Aorta (tissue), 5 donors: Measurements from ENCODE around the gene MPPED1. TPM values are rescaled to one million over a fixed set of nuclear protein-coding genes. Genes with fewer than 3 reads are reported as not detected.

Experiments used
- ATAC-seq: fragments of 200-7000 bp; cut with Tn5 transposase; one replicate; pipeline ENCODE4 v1.9.1; 2022; ENCODE audit warnings: moderate library complexity; ENCODE audit not compliant: low FRiP score
- DNase-seq, 2 donors: peaks; one replicate each; pipeline ENCODE4 v3.0.0-alpha.2; 2020
- H3K27ac ChIP-seq, 2 donors: one replicate each; pipeline ENCODE4 v1.5.1; 2013; ENCODE audit warnings: low read length in 2 of 2, mild to moderate bottlenecking in 2 of 2, moderate library complexity in 2 of 2, control low read depth in 1 of 2, inconsistent platforms in 1 of 2, low read depth in 1 of 2
- H3K27me3 ChIP-seq, 2 donors: one replicate each; pipeline ENCODE4 v1.6.1; 2013; ENCODE audit warnings: control low read depth in 1 of 2, low read length in 1 of 2, mild to moderate bottlenecking in 1 of 2, moderate library complexity in 1 of 2; ENCODE audit not compliant: insufficient read depth in 2 of 2, control insufficient read depth in 1 of 2
- H3K36me3 ChIP-seq, 2 donors: one replicate each; pipeline ENCODE4 v1.6.1; 2013; ENCODE audit warnings: control low read depth in 1 of 2, low read length in 1 of 2, mild to moderate bottlenecking in 1 of 2; ENCODE audit not compliant: insufficient read depth in 2 of 2, control insufficient read depth in 1 of 2
- H3K4me1 ChIP-seq, 2 donors: one replicate each; pipeline ENCODE4 v1.6.1; 2013; ENCODE audit warnings: low read length in 2 of 2, control low read depth in 1 of 2, mild to moderate bottlenecking in 1 of 2, moderate library complexity in 1 of 2; ENCODE audit not compliant: insufficient read depth in 2 of 2, control insufficient read depth in 1 of 2
- H3K4me3 ChIP-seq, 2 donors: one replicate each; pipeline ENCODE4 v1.5.1; 2013; ENCODE audit warnings: low read length in 2 of 2, control low read depth in 1 of 2, mild to moderate bottlenecking in 1 of 2
- H3K9me3 ChIP-seq: one replicate; pipeline ENCODE4 v1.6.1; 2013; ENCODE audit warnings: mild to moderate bottlenecking, low read length; ENCODE audit not compliant: control insufficient read depth
- WGBS, 2 donors: extraction: QIAGEN DNeasy Blood & Tissue Kit; methylation state at CpG; one replicate each; pipeline ENCODE4 v1.1.7; 2013; 5-methylcytosine and 5-hydroxymethylcytosine counted together
- intact Hi-C, 2 donors: fragments of 100-400 bp; cut with DNase I; formaldehyde crosslinking; loops; one replicate each; pipeline versions ENCODE4 v1.14.2 to v1.15.0; 2022
- long read RNA-seq, 2 donors: library from polyadenylated mRNA; unstranded; transcript quantifications; one replicate each; pipeline ENCODE4 v2.0.0, GENCODE V29; 2020 to 2021
- polyA plus RNA-seq, 2 donors: library from polyadenylated mRNA; stranded (reverse); fragments of 200-250 nt; gene quantifications; one replicate each; pipeline ENCODE4 v1.2.3, GENCODE V29; 2013
- total RNA-seq, 2 donors: library from RNA; stranded (reverse); fragmentation: NEBNext Ultra II Directional; extraction: Animal tissue kit (Norgen Biotek cat#: 25700); gene quantifications; one replicate each; pipeline ENCODE4 v1.2.1, GENCODE V29; 2021
- donor health status: healthy with polysubstance abuse.
- donor health status: Bipolar disorder and iron deficiency.
- donor health status: DM: no; HTN: no; CAD: no.
- donor health status: DM: no; HTN: no; CAD: no.
- donor health status: DM: yes; HTN: yes; CAD: no.

Gene MPPED1, protein sequence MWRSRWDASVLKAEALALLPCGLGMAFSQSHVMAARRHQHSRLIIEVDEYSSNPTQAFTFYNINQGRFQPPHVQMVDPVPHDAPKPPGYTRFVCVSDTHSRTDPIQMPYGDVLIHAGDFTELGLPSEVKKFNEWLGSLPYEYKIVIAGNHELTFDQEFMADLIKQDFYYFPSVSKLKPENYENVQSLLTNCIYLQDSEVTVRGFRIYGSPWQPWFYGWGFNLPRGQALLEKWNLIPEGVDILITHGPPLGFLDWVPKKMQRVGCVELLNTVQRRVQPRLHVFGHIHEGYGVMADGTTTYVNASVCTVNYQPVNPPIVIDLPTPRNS
- total RNA-seq (not detected), polyA plus RNA-seq (not detected)
- long read RNA-seq, donor 1 = 0 reads
- long read RNA-seq, donor 2 = 0 reads

DNA sequence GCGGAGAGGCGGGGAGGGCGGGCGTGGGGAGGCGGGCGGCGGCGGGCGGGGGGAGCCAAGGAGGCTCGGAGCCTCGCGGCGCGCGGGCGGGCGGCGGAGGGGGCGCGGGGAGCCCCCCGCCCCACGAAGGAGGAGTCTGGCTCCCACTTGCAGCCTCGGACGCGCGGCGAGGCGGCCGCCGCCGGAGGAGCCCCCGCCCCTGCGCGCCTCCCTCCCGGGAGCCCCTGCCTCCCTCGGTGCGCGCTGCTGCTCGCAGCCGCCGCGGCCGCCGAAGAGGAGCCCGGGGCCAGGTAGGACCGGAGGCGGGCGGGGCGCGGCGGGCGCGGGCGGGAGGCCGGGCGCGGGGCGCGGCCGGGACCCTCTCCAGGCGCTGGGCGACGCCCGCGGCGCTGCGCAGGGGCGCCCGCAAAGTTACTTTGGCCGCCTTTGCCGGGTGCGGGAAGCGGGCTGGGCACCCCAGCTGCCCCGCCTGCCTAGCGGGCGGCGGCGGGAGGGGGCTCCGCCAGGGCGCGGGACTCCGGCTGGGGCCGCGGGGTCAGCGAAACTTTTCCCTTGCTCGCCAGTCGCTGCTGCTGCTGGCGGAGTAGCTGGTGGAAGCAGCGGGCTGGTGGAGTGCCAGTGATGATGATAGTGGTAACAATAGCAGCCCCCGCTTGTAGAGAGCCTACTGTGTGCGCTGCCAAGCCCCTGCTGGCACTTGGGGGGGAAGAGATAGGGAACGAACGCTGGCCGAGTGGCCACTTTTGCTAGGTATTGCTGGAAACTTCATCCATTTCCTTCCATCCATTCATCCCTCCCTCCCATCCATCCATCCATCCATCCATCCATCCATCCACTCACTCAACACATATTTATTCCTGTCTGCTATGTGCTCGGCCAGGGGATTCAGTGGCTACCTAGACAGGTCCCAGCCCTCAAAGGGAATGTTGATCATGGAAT, at the start of gene MPPED1:
Gene MPPED1, plus strand, starts transcription at position 146 of the 939 bp plus-strand sequence. CDS start 12,972 bp downstream, outside the sequence.
- intact Hi-C loops = no loop called here
- Histone ChIP-seq H3K27me3 (no peaks in the 10 kb centered on the region), H3K4me3 (no peak within 1 kb of the TSS), H3K9me3 (no peaks in the 10 kb centered on the region), H3K36me3 (no peaks in the 10 kb centered on the region), H3K4me1 (no peaks in the 10 kb centered on the region), H3K27ac (no peak within 1 kb of the TSS)
- no peak for ATAC-seq
- 1% methylated on average over 42 to 95 of the region's 95 CpGs for WGBS, 2 donors
- DNase-seq = no peak

DNA sequence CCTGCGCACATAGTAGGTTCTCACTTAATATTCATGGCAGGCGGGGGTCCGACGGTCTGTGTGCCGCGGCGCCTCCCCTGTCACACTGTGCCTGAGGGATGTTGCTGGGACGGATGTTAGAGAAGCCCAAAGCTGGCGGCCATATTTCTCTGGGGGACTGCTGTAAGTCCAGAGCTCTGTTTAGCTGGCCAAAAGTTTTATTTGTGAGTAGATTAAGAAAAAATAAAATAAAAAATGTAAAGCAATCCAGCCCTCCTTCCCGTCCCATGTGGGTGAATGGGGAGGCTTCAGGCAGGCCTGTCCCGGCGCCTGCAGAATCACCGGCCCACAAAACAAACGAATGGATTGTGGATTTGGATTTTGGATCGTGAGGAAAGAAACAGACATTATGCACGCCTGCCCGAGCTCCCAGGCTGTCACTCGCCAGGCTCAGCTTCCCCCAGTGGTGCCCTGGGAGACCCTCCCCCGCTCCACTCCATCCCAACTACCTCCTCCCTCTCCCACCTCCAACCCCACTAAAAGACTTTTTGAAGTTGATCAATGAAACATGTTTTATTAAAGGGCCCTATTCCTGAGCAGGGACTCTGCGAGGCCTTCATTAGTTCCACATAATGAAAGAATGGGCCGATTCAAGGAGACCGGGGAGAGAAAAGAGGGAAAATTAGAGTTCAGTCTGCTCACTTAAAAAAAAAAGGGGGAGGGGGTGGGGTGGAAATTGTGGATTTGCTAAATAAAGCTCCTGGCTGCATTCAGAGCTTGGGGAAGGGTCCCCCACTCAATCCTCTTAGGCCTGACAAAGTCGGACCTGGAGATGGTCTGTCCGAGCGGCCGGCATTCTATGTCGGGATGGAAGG, 48.3 kb upstream of the MPPED1 start:
- DNase-seq (peak in 1 of 2 donors; percentile 47), ATAC-seq (no peak)
- 58 to 65% methylated on average over 27 of the region's 27 CpGs for WGBS, 2 donors
- H3K27me3 ChIP-seq = no peaks in the 10 kb centered on the region
- no peak overlapping the region for H3K27ac ChIP-seq
- no peaks in the 10 kb centered on the region for H3K4me1 ChIP-seq
- H3K4me3 ChIP-seq = no peak overlapping the region
- no peaks in the 10 kb centered on the region for H3K36me3 ChIP-seq
- intact Hi-C loops = no loop called here
- H3K9me3 ChIP-seq = peaks cover 1% of the 10 kb centered on the region

DNA sequence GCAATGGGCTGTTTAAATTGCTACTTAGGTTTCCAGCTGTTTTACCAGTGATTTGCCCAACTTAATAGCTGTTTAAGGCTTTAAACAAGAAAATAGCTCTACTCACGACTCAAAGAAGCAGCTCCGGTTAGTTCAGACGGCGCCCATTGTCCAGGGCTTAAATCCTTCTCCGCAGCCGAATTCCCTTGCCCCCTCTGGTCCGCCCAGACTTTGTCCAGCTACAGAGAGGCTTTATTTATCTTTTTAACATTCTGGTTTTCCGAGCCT, 47.7 kb upstream of the MPPED1 start:
- H3K27me3 ChIP-seq = no peaks in the 10 kb centered on the region
- ATAC-seq (no peak), DNase-seq (peak in 1 of 2 donors; percentile 22)
- no peak overlapping the region for H3K4me3 ChIP-seq
- no peaks in the 10 kb centered on the region for H3K4me1 ChIP-seq
- no peaks in the 10 kb centered on the region for H3K36me3 ChIP-seq
- H3K9me3 ChIP-seq = peaks cover 1% of the 10 kb centered on the region
- intact Hi-C loops = no loop called here
- 63 to 64% methylated on average over 8 of the region's 8 CpGs for WGBS, 2 donors
- no peak overlapping the region for H3K27ac ChIP-seq

DNA sequence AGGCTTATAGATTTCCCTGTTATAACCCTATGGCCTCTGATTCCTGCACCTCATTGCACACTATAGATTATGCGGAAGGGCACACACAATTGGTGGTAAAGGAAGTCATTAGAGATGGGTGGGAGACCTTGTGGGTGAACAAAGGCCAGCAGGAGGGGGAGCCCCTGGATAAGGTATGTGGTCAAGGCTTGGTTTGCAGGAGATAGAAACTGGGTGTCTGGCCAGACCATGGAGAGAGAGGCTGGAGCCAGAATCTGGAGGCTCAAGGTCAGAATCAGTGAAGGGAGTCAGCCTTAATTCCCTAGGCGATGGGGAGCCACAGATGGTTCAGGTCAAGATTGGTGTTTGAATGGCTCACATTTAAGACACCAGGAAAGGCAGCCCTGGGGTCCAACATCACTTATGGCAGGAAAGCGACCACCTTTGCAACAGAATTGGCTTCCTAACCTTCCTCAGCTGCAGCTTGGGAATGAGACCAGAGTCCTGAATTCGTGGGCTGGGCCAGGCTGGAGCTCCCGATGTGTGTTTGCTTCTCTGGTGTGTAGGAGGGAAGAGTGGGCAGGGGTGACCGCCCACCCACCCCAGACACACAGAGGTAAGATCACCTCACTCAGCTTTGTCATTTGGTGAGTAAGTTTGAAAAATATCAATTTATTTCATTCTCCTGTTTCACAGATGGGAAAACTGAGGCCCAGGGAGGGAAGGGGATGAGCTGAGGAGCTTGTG, 45.9 kb upstream of the MPPED1 start:
- 87 to 92% methylated on average over 6 of the region's 6 CpGs for WGBS, 2 donors
- Histone ChIP-seq H3K27me3 (no peaks in the 10 kb centered on the region), H3K9me3 (peaks cover 1% of the 10 kb centered on the region), H3K4me3 (no peak overlapping the region), H3K36me3 (no peaks in the 10 kb centered on the region), H3K27ac (no peak overlapping the region), H3K4me1 (no peaks in the 10 kb centered on the region)
- ATAC-seq (no peak), DNase-seq (peak in 1 of 2 donors; percentile 40)
- intact Hi-C loops = no loop called here

DNA sequence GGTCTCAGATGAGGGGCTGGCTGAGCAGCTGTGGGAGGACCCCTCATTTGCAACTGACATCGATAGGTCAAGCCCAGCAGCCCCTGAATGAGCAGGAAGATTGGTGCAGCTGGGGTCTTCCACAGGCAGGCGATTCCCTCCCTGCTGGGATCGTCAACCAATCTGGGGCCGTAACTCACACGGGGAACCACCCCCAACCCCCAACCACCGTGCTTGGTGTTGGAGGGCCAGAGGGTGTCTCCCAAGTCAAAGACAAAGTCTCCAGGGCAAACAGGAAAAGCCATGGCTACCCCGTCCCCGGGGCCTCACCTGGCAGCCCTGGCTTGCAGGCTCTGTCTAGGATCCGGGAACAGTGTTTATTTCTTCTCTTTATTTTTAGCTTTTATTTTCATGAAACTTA, 41.8 kb upstream of the MPPED1 start:
- ATAC-seq = no peak
- no peak overlapping the region for H3K27ac ChIP-seq
- no peaks in the 10 kb centered on the region for H3K36me3 ChIP-seq

DNA sequence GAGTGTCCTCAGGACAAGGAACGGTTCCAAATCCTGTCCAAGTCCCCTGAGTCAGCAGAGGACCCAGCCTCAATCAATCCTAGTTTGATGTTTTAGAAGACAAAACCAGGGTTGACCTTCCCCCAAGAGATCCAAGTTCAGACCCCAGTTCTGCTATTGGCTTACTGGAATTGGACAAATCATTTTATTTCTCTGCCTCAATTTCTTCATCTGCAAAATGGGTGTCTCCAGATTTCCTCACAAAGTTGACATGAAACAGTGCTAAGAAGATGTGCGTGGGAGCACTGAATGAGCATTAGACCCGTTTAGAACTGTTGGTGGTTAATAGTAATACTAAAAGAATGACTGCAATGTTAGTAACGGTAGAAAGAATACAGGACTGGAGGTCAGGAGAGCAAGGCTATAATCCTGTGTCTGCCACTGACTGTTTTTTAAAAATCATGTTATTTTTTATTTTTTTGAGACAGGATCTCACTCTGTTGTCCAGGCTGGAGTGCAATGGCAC, 35.8 kb upstream of the MPPED1 start:
- Histone ChIP-seq H3K4me1 (no peaks in the 10 kb centered on the region), H3K36me3 (no peaks in the 10 kb centered on the region), H3K27me3 (no peaks in the 10 kb centered on the region), H3K9me3 (peaks cover 2% of the 10 kb centered on the region), H3K4me3 (no peak overlapping the region), H3K27ac (no peak overlapping the region)
- DNase-seq (no peak), ATAC-seq (no peak)
- intact Hi-C loops = no loop called here
- 32 to 47% methylated on average over 4 of the region's 4 CpGs for WGBS, 2 donors

More for the DNA sequence above, 41.8 kb upstream of the MPPED1 start:
- intact Hi-C loops = no loop called here
- H3K4me1 ChIP-seq = no peaks in the 10 kb centered on the region
- H3K27me3 ChIP-seq = no peaks in the 10 kb centered on the region
- peaks cover 4% of the 10 kb centered on the region for H3K9me3 ChIP-seq
- 4 to 9% methylated on average over 9 of the region's 9 CpGs for WGBS, 2 donors
- no peak overlapping the region for H3K4me3 ChIP-seq
- DNase-seq = peak in 1 of 2 donors; percentile 44

DNA sequence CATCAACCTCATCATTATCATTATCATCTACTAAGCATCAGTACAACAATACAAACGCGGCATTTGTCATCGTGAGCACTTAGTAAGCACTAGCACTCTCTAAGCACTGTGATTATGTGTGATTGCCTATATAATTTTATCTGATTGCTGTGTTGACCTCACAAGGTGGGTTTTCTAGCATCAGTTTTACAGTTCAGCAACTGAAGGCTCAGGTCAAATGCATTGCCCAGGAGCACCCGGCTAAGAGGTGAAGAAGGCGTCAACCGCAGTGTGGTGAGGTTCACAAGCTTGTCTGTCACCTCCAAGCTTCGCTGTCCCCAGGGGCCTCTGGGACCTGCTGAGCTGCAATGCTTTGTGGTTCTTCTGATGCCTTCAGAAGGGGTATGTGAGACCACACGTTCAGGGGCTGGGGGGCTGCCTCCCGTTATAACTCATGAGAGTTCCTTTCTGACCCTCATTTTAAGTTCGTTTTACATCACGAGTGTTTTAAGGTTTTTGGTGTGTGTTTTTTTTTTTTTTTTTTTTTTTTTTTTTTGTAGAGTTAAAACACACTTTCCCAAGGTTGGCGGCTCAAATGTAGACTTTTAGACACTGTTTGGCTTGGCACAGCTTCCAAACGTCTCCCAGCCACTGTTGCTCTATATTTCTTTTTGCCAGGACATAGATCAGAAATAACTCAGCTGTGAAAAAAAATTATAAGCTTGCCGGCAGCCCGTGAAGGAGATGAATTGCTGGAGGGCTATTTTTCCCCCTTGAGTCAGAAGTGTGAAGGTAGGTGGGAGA, 34.9 kb upstream of the MPPED1 start:
- Histone ChIP-seq H3K27me3 (peaks cover 0 to 2% of the 10 kb centered on the region in 2 donors), H3K4me3 (no peak overlapping the region), H3K27ac (peak overlapping the region in 1 of 2 donors; percentile 48), H3K9me3 (peaks cover 5% of the 10 kb centered on the region), H3K36me3 (no peaks in the 10 kb centered on the region), H3K4me1 (no peaks in the 10 kb centered on the region)
- ATAC-seq (no peak), DNase-seq (peak in 1 of 2 donors; percentile 60)
- 13 to 22% methylated on average over 15 of the region's 15 CpGs for WGBS, 2 donors
- intact Hi-C loops = no loop called here
